ENCODE data around the gene GPC6.

DNA sequence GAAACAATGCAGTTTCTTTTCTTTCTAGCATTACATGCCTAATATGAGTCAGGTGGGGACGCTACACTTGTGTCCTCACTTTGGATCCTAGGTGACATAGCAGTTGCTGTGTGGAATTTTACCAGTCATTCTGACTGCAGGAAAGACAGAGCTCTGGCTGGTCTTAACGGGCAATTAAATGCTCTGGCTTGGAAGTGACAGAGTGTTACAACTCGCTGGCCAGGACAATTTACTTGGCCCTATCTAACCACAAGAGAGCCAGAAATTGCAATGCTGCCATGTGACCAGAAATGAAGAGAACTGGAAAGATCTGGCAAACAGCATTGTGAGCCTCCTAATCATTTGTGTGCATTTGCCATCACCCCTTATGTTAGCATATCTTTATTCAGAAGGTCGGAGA, 901.8 kb downstream of the GPC6 start:
- no peak for TF ChIP-seq TARDBP (IDR thresholded peaks at IDR 0.05)
- TF ChIP-seq FOXM1 (IDR thresholded peaks at IDR 0.05; ENCODE audit: borderline replicate concordance), result no peak
- no peak for TF ChIP-seq SP1 (IDR thresholded peaks at IDR 0.05)
- TF ChIP-seq BHLHE40 (IDR thresholded peaks at IDR 0.05; ENCODE audit: borderline replicate concordance), result no peak
- TF ChIP-seq FOXA1 (IDR thresholded peaks at IDR 0.05), result no peak
- no peak for TF ChIP-seq ELF4 (IDR thresholded peaks at IDR 0.05)
- TF ChIP-seq ARNT (IDR thresholded peaks at IDR 0.05), result no peak
- no peak for TF ChIP-seq NFRKB (IDR thresholded peaks at IDR 0.05)
- no peak for TF ChIP-seq HDGF (IDR thresholded peaks at IDR 0.05; ENCODE audit: borderline replicate concordance)
- TF ChIP-seq CTBP1 (IDR thresholded peaks at IDR 0.05; ENCODE audit: borderline replicate concordance), result no peak
- TF ChIP-seq SUZ12 (IDR thresholded peaks at IDR 0.05), result no peak
